ENCODE results near the gene IQSEC2.

DNA sequence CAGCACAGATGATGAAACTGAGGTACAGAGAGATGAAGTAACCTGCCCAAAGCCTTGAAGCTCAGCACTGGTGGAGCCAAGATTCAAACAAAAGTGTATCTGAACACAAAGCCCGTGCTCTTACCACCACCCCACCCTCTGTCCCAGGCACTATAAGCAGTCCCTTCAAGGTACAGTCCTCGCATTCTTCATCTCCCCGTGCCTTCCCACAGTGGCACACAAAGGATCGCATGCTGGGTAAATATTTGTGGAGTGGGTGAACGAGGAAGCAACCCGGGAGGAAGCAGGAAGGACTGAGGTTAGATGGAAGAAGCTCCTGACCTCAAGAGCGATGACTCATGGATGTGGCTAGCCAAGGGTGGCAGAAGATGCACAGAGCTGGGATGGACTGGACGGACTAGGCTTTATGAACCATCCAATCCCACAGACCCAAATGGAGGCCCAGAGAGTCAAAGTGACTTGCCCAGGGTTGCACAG lies 18.4 kb downstream of the IQSEC2 start:
- TF ChIP-seq CTCF (IDR thresholded peaks at IDR 0.05; ENCODE audit: low read length) (no peak), EZH2 (IDR thresholded peaks at IDR 0.05; ENCODE audit: borderline replicate concordance, low read length) (no peak)

Measured in OCI-LY1 (cell line).